Prostate gland (tissue), 2 donors: ENCODE results near the gene ST8SIA1. TPM values are rescaled to one million over a fixed set of nuclear protein-coding genes. Genes with fewer than 3 reads are reported as not detected.

Source experiments
- DNase-seq: peaks from one replicate; pipeline ENCODE4 v3.0.0-alpha.2; 2019; ENCODE audit warnings: low spot score
- H3K27ac ChIP-seq, 2 donors: fragments of 200-600 bp; sonication (generic); 2 replicates each; pipeline ENCODE4 v1.5.1; 2017 to 2019
- H3K27me3 ChIP-seq: fragments of 200-600 bp; sonication (generic); replicated peaks from 2 replicates; pipeline ENCODE4 v1.5.1; 2019; ENCODE audit not compliant: insufficient read depth
- H3K36me3 ChIP-seq, 2 donors: fragments of 200-600 bp; sonication (generic); 1 replicate in 1 of 2; 2 replicates in 1 of 2; pipeline versions ENCODE4 v1.5.1 to v1.8.1; 2017 to 2019
- H3K4me1 ChIP-seq: fragments of 200-600 bp; sonication (generic); replicated peaks from 2 replicates; pipeline ENCODE4 v1.5.1; 2019
- H3K4me3 ChIP-seq, 2 donors: fragments of 200-600 bp; sonication (generic); 2 replicates each; pipeline ENCODE4 v1.5.1; 2017 to 2019
- H3K9me3 ChIP-seq: fragments of 200-600 bp; sonication (generic); 2 replicates; pipeline ENCODE4 v1.5.1; 2017
- POLR2A ChIP-seq: fragments of 450-650 bp; IDR thresholded peaks from one replicate; pipeline ENCODE4 v1.6.1; 2016; ENCODE audit warnings: antibody characterized with exemption, mild to moderate bottlenecking
- POLR2AphosphoS5 ChIP-seq: sonication (generic); formaldehyde crosslinking; IDR thresholded peaks from one replicate; pipeline ENCODE4 v1.6.1; 2017; ENCODE audit warnings: antibody characterized with exemption
- WGBS: methylation state at CpG from one replicate; pipeline ENCODE4 v1.1.5; 2018; 5-methylcytosine and 5-hydroxymethylcytosine counted together
- intact Hi-C: fragments of 100-400 bp; cut with DNase I; formaldehyde crosslinking; loops from one replicate; pipeline ENCODE4 v1.14.2; 2022
- total RNA-seq, 2 donors: library from RNA; depleted of rRNA; stranded (reverse); fragments of >200 nt; gene quantifications; one replicate each; pipeline ENCODE4 v1.1.0, GENCODE V29; 2016
- TF ChIP-seq, protein P1 (sequence below), 4 experiments: fragments of 200-600 bp in 2 of 4; fragments of 450-650 bp in 2 of 4; sonication (generic) in 2 of 4; IDR thresholded peaks; 1 replicate in 3 of 4; 2 replicates in 1 of 4; pipeline ENCODE4 v1.5.1; 2016 to 2019; ENCODE audit warnings: antibody characterized with exemption in 4 of 4, mild to moderate bottlenecking in 2 of 4, moderate library complexity in 2 of 4

The ST8SIA1 gene
- total RNA-seq, 2 donors from 2014 or later, result 17.7 to 18.8 TPM

DNA sequence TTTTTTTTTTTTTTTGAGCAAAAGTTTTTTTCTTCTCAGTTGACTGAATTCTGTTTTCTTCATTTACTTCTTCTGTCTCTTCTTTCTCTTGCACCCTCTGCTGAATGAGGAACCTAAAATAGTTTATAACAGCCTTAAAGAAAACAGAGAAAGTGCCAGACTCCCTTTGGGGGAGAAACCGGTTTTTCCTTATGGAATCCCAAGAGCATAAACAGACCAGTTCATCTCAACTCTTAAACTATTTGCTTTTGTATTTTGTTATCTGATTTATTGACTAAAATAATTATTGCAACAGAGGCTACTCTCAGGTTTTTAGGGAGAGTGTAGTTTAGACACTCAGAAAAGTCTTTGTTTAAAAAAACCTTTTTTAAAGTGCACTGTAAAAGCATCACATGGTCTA, 30.2 kb downstream of the ST8SIA1 start:
- intact Hi-C loops, result no loop called here
- Histone ChIP-seq H3K9me3 (no peaks in the 10 kb centered on the region), H3K4me1 (peaks cover 3% of the 10 kb centered on the region), H3K36me3 (no peaks in the 10 kb centered on the region), H3K4me3 (no peak overlapping the region), H3K27ac (peak overlapping the region; percentile 35 to 64), H3K27me3 (no peaks in the 10 kb centered on the region)
- DNase-seq, result no peak
- WGBS, result 22% methylated on average over 1 of the region's 1 CpG
- TF ChIP-seq POLR2A (no peak), POLR2AphosphoS5 (peak; percentile 14)
- TF ChIP-seq, protein P1, sequence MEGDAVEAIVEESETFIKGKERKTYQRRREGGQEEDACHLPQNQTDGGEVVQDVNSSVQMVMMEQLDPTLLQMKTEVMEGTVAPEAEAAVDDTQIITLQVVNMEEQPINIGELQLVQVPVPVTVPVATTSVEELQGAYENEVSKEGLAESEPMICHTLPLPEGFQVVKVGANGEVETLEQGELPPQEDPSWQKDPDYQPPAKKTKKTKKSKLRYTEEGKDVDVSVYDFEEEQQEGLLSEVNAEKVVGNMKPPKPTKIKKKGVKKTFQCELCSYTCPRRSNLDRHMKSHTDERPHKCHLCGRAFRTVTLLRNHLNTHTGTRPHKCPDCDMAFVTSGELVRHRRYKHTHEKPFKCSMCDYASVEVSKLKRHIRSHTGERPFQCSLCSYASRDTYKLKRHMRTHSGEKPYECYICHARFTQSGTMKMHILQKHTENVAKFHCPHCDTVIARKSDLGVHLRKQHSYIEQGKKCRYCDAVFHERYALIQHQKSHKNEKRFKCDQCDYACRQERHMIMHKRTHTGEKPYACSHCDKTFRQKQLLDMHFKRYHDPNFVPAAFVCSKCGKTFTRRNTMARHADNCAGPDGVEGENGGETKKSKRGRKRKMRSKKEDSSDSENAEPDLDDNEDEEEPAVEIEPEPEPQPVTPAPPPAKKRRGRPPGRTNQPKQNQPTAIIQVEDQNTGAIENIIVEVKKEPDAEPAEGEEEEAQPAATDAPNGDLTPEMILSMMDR (IDR thresholded peaks at IDR 0.05), result no peak

DNA sequence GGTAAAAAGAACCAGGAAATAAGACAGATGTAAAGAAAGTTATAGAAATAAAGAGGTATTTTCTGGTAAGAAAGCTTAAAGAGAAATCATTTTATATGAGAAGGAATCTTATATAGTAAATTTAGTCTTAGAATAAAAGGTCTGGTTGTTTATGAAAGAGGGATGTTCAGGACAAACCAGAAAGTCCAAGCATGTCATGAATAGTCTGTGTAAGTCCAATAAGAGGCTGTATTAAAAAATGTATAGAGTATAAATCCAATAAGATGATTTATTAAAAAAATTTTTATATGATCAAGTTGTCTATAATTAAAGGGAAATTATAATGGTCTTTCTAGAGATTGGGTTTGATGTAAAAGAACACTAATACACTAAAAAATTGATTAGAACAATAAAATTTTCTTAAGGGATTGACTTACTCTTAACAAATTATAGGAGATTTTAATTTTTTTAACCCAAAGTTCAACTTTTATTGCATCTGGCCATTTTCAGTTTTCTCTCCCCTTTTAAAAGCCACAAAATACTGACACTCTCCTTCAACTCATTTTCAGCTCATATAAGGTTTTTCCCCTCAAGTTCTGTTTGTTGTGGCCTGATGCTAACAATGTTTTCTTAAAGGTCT, 35.1 kb downstream of the ST8SIA1 start:
- no peak for TF ChIP-seq POLR2AphosphoS5
- TF ChIP-seq, protein P1 (IDR thresholded peaks at IDR 0.05), result no peak
- TF ChIP-seq POLR2A, result no peak
- H3K4me1 ChIP-seq, result peaks cover 3% of the 10 kb centered on the region
- H3K4me3 ChIP-seq, result no peak overlapping the region
- DNase-seq, result no peak
- H3K27ac ChIP-seq, result no peak overlapping the region
- no peaks in the 10 kb centered on the region for H3K27me3 ChIP-seq
- intact Hi-C loops, result no loop called here
- H3K36me3 ChIP-seq, result no peaks in the 10 kb centered on the region
- no peaks in the 10 kb centered on the region for H3K9me3 ChIP-seq

DNA sequence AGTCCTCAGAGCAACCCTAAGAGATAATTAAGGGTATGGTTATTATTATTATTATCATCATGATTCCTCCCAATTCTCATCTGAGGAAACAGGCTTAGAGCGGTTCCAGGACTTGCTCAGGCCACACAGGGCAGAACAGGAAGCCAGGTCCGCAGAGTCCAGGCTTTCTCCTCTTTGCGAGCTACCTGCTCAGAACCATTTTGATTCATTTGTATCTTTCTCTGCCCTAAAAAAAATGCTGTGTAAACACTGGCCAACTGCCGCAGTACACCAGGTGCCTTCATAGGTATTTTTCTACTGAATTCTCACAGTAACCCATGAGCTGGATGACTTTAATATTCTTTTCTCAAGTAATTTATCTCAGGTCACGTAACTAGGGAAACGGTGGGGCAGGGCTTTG, 45.3 kb downstream of the ST8SIA1 start:
- WGBS, result 66% methylated on average over 6 of the region's 6 CpGs
- intact Hi-C loops, result no loop called here
- Histone ChIP-seq H3K36me3 (no peaks in the 10 kb centered on the region), H3K4me3 (no peak overlapping the region), H3K27ac (no peak overlapping the region), H3K4me1 (no peaks in the 10 kb centered on the region), H3K9me3 (no peaks in the 10 kb centered on the region), H3K27me3 (no peaks in the 10 kb centered on the region)
- DNase-seq, result no peak
- TF ChIP-seq POLR2A (no peak), POLR2AphosphoS5 (no peak)
- TF ChIP-seq, protein P1 (IDR thresholded peaks at IDR 0.05), result no peak

DNA sequence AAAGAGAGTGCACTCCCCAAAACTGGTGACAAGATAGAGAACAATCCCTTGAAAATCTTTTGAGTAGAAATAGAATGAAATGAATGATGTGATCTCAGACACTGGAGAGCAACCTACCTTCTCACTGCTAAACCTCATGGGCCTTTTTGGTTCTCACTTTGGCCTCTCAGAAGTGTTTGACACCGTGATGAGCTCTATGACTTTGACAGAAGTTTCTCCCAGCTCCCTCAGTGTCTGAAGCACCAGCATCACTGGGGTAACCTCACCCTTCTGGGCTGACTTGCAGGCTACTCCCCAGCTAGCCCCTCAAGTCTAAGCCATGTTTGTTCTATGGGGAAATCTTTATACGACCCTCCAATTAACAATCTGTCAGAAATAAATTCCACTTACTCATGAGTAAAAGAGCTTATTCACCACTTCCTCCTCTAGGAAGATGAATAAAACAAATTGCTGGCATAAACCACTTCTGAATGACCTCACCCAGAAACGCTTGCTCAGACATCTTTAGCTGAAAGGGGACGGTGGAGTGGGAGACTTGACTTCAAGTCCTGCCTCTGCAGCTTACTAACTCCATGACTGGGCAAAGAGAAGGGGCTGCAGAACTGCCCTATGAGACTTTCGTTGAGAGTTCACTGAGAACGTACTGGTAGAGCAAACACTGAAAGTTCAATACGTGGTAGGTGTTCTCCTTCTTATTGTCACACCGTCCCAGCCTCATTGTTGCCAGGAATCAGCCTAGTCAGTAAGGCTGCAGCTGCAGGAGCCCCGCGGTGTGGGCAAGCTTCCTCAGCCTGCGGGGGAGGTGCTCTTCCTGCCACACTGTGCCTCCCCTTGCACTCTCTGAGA, 46.5 kb downstream of the ST8SIA1 start:
- Histone ChIP-seq H3K36me3 (no peaks in the 10 kb centered on the region), H3K27me3 (no peaks in the 10 kb centered on the region), H3K4me3 (no peak overlapping the region), H3K4me1 (no peaks in the 10 kb centered on the region), H3K27ac (no peak overlapping the region), H3K9me3 (no peaks in the 10 kb centered on the region)
- TF ChIP-seq, protein P1 (IDR thresholded peaks at IDR 0.05), result no peak
- TF ChIP-seq POLR2AphosphoS5 (no peak), POLR2A (no peak)
- no peak for DNase-seq
- intact Hi-C loops, result no loop called here
- 62% methylated on average over 11 of the region's 11 CpGs for WGBS

DNA sequence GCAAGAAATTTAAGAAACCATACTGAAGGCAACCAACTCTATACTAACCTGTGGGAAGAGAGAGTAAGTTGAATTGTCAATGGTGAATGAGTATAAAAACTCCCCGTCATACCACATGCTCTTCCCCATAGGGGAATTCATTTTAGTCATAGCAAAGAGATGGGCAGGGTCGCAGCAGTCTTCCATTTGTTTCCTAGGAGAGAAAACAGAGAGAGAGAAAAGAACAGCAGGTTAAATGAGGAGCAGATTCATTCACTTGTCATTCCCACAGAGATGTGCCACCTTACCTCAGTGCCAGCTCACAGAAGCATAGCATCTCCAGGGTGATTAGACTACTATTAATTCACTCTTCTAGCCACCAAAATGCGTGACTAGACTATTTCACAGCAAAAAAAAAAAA, 47.4 kb downstream of the ST8SIA1 start:
- Histone ChIP-seq H3K36me3 (no peaks in the 10 kb centered on the region), H3K9me3 (no peaks in the 10 kb centered on the region), H3K27ac (no peak overlapping the region), H3K4me1 (no peaks in the 10 kb centered on the region), H3K4me3 (no peak overlapping the region), H3K27me3 (no peaks in the 10 kb centered on the region)
- TF ChIP-seq, protein P1 (IDR thresholded peaks at IDR 0.05), result no peak
- TF ChIP-seq POLR2A (no peak), POLR2AphosphoS5 (no peak)
- no peak for DNase-seq
- WGBS, result 94% methylated on average over 3 of the region's 3 CpGs
- intact Hi-C loops, result no loop called here
